Fibroblast of lung (primary cell): Measurements from ENCODE around the gene NRG2. TPM values are rescaled to one million over a fixed set of nuclear protein-coding genes. Genes with fewer than 3 reads are reported as not detected.

Experiments used
- DNase-seq, 2 donors: peaks; one replicate each; pipeline versions ENCODE4 v3.0.0 to v3.0.0-alpha.2; 2010; ENCODE audit warnings: low read depth in 2 of 2
- H2AFZ ChIP-seq: 2 replicates; pipeline ENCODE4 v1.5.1; 2012; ENCODE audit warnings: low read length, control low read depth, inconsistent platforms
- H3K27ac ChIP-seq: 2 replicates; pipeline ENCODE4 v1.5.1; 2011; ENCODE audit warnings: low read length, control low read depth; ENCODE audit not compliant: insufficient read depth
- H3K27me3 ChIP-seq: 2 replicates; pipeline ENCODE4 v1.5.1; 2011; ENCODE audit warnings: mild to moderate bottlenecking, low read length; ENCODE audit not compliant: control insufficient read depth, insufficient read depth
- H3K36me3 ChIP-seq: 2 replicates; pipeline ENCODE4 v1.5.1; 2011; ENCODE audit warnings: low read length; ENCODE audit not compliant: control insufficient read depth, insufficient read depth
- H3K4me1 ChIP-seq: 2 replicates; pipeline ENCODE4 v1.5.1; 2011; ENCODE audit warnings: low read length; ENCODE audit not compliant: control insufficient read depth, insufficient read depth; ENCODE audit errors: extremely low read depth
- H3K4me2 ChIP-seq: 2 replicates; pipeline ENCODE4 v1.5.1; 2011; ENCODE audit warnings: low read length, control low read depth; ENCODE audit not compliant: insufficient read depth; ENCODE audit errors: extremely low read depth
- H3K4me3 ChIP-seq, 4 experiments: fragments of 200-600 bp in 1 of 4; sonication (generic) in 1 of 4; replicated peaks in 1 of 4; 2 replicates each; pipeline ENCODE4 v1.5.1; 2011 to 2016; ENCODE audit warnings: low read length in 4 of 4, low read depth in 3 of 4, mild to moderate bottlenecking in 3 of 4, control low read depth in 2 of 4, inconsistent platforms in 1 of 4, mixed read lengths in 1 of 4; ENCODE audit not compliant: insufficient read depth in 1 of 4; ENCODE audit errors: control extremely low read depth in 1 of 4
- H3K79me2 ChIP-seq: 2 replicates; pipeline ENCODE4 v1.5.1; 2012; ENCODE audit warnings: mild to moderate bottlenecking, low read length, inconsistent platforms; ENCODE audit not compliant: control insufficient read depth, insufficient read depth
- H3K9ac ChIP-seq: 2 replicates; pipeline ENCODE4 v1.5.1; 2011; ENCODE audit warnings: mild to moderate bottlenecking, low read length, control low read depth; ENCODE audit not compliant: insufficient read depth
- H3K9me3 ChIP-seq: 2 replicates; pipeline ENCODE4 v1.5.1; 2012; ENCODE audit warnings: low read depth, low read length; ENCODE audit not compliant: control insufficient read depth, insufficient read depth
- H4K20me1 ChIP-seq: 2 replicates; pipeline ENCODE4 v1.5.1; 2011; ENCODE audit warnings: low read length; ENCODE audit not compliant: control insufficient read depth, insufficient read depth; ENCODE audit errors: extremely low read depth
- CTCF ChIP-seq, 2 donors: IDR thresholded peaks in 1 of 2; conservative IDR thresholded peaks in 1 of 2; 1 replicate in 1 of 2; 2 replicates in 1 of 2; pipeline ENCODE4 v1.5.1; 2011 to 2012; ENCODE audit warnings: low read length in 2 of 2, control low read depth in 1 of 2, inconsistent platforms in 1 of 2, low read depth in 1 of 2, mild to moderate bottlenecking in 1 of 2
- EZH2 ChIP-seq: IDR thresholded peaks from 2 replicates; pipeline ENCODE4 v1.5.1; 2012; ENCODE audit warnings: low read length, control low read depth, mild to moderate bottlenecking; ENCODE audit errors: missing control alignments
- polyA plus RNA-seq, 2 donors: library from polyadenylated mRNA; depleted of rRNA in 1 of 2; stranded (reverse) in 1 of 2; unstranded in 1 of 2; fragments of >200 nt; gene quantifications; 2 replicates each; pipeline ENCODE4 v1.2.1, GENCODE V29; 2011 to 2012; ENCODE audit warnings: missing spikeins in 1 of 2
- total RNA-seq: library from RNA; depleted of rRNA; stranded (reverse); fragments of >200 nt; gene quantifications from 2 replicates; pipeline ENCODE4 v1.2.1, GENCODE V29; 2014

The NRG2 gene
- total and polyA plus RNA-seq, 2 donors (not counting 1 experiment from before 2014, with no cell fraction given), result 0.28 to 1.3 TPM

- no peak overlapping the region for H3K27ac ChIP-seq
- H3K36me3 ChIP-seq, result no peaks in the 10 kb centered on the region
- no peak for TF ChIP-seq EZH2
- TF ChIP-seq CTCF (conservative IDR thresholded peaks at IDR 0.05 in 1 of 2, IDR thresholded peaks at IDR 0.05 in 1 of 2; ENCODE audit: low read depth in 1 of 2, low read length in 2 of 2), result no peak
- no peaks in the 10 kb centered on the region for H3K4me1 ChIP-seq
- no peak overlapping the region for H3K9ac ChIP-seq
- no peak overlapping the region for H3K4me2 ChIP-seq
- H3K79me2 ChIP-seq, result no peaks in the 10 kb centered on the region
- H3K4me3 ChIP-seq, result no peak overlapping the region
- H4K20me1 ChIP-seq, result no peaks in the 10 kb centered on the region
- DNase-seq, result peak; percentile 15 to 18
- H2AFZ ChIP-seq, result no peak overlapping the region
- H3K9me3 ChIP-seq, result no peaks in the 10 kb centered on the region
- peaks cover 2% of the 10 kb centered on the region for H3K27me3 ChIP-seq
These were observed 234.4 kb downstream of the NRG2 start for GRCh38 chr5:139808481-139809330.

GRCh38 chr5:139807647-139808030 is 235.5 kb downstream of the NRG2 start:
- Histone ChIP-seq H3K27ac (no peak overlapping the region), H3K9ac (no peak overlapping the region), H3K4me2 (no peak overlapping the region), H2AFZ (no peak overlapping the region), H3K9me3 (no peaks in the 10 kb centered on the region), H3K27me3 (peaks cover 6% of the 10 kb centered on the region), H3K4me1 (no peaks in the 10 kb centered on the region), H3K36me3 (no peaks in the 10 kb centered on the region), H3K79me2 (no peaks in the 10 kb centered on the region), H4K20me1 (no peaks in the 10 kb centered on the region), H3K4me3 (no peak overlapping the region)
- no peak for DNase-seq
- TF ChIP-seq EZH2, result no peak
- no peak for TF ChIP-seq CTCF (conservative IDR thresholded peaks at IDR 0.05 in 1 of 2, IDR thresholded peaks at IDR 0.05 in 1 of 2; ENCODE audit: low read depth in 1 of 2, low read length in 2 of 2)

- TF ChIP-seq EZH2, result no peak
- no peak for TF ChIP-seq CTCF (conservative IDR thresholded peaks at IDR 0.05 in 1 of 2, IDR thresholded peaks at IDR 0.05 in 1 of 2; ENCODE audit: low read depth in 1 of 2, low read length in 2 of 2)
- no peaks in the 10 kb centered on the region for H3K4me1 ChIP-seq
- no peaks in the 10 kb centered on the region for H4K20me1 ChIP-seq
- H3K4me2 ChIP-seq, result no peak overlapping the region
- no peak overlapping the region for H3K27ac ChIP-seq
- H3K4me3 ChIP-seq, result no peak overlapping the region
- no peaks in the 10 kb centered on the region for H3K79me2 ChIP-seq
- H3K36me3 ChIP-seq, result no peaks in the 10 kb centered on the region
- H3K27me3 ChIP-seq, result peaks cover 9% of the 10 kb centered on the region
- H3K9me3 ChIP-seq, result no peaks in the 10 kb centered on the region
- no peak overlapping the region for H3K9ac ChIP-seq
- H2AFZ ChIP-seq, result no peak overlapping the region
- no peak for DNase-seq
These were observed 236.1 kb downstream of the NRG2 start for GRCh38 chr5:139806726-139807646.
